Astrocyte of the cerebellum (primary cell): ENCODE measurements around the gene CFLAR.
"Not testable (repeated sequence)": the region's sequence is repeated elsewhere in the genome, so short reads cannot be mapped to it uniquely, and the experiment has no call there.

ENCODE experiments used
- DNase-seq: peaks from one replicate; pipeline ENCODE4 v3.0.0-alpha.2; 2011; ENCODE audit warnings: low read depth
- H3K4me3 ChIP-seq: 2 replicates; pipeline ENCODE4 v1.5.1; 2011; ENCODE audit warnings: mild to moderate bottlenecking, low read depth, low read length, moderate library complexity
- in situ Hi-C: cut with HindIII; loops from 2 replicates; pipeline ENCODE4 v1.10.0; 2017; ENCODE audit warnings: low sequenced_read_pairs
- TF ChIP-seq, protein P1 (sequence below): IDR thresholded peaks from 2 replicates; pipeline ENCODE4 v1.5.1; 2012; ENCODE audit warnings: low read length, low read depth, moderate library complexity, mild to moderate bottlenecking; ENCODE audit errors: missing control alignments

Gene CFLAR

DNA sequence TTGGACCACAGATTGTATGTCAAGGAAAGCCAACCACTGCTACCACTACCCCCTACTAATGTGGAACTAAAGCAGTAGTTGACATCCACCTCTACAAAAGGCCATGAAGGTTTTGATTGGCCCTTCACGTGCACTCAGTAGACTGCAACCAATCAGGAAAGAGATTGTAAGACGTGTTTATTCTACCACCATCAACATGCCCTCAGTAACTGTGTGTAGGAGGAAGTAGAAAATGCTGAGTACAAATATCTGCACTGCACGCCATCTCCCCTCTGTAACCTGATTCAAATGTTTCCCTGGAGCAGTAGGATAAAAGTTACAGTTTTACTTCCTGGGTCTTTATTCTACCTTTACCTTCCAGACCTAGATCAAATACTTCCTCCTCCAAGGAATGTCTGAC is 64.0 kb downstream of the CFLAR start:
- no peak for DNase-seq
- in situ Hi-C loops: loop anchor here (10.0 kb wide), 1 partner anchor 275 kb away; no protein-coding TSS in a partner anchor
- H3K4me3 ChIP-seq: no peak overlapping the region
- TF ChIP-seq, protein P1, sequence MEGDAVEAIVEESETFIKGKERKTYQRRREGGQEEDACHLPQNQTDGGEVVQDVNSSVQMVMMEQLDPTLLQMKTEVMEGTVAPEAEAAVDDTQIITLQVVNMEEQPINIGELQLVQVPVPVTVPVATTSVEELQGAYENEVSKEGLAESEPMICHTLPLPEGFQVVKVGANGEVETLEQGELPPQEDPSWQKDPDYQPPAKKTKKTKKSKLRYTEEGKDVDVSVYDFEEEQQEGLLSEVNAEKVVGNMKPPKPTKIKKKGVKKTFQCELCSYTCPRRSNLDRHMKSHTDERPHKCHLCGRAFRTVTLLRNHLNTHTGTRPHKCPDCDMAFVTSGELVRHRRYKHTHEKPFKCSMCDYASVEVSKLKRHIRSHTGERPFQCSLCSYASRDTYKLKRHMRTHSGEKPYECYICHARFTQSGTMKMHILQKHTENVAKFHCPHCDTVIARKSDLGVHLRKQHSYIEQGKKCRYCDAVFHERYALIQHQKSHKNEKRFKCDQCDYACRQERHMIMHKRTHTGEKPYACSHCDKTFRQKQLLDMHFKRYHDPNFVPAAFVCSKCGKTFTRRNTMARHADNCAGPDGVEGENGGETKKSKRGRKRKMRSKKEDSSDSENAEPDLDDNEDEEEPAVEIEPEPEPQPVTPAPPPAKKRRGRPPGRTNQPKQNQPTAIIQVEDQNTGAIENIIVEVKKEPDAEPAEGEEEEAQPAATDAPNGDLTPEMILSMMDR: no peak

DNA sequence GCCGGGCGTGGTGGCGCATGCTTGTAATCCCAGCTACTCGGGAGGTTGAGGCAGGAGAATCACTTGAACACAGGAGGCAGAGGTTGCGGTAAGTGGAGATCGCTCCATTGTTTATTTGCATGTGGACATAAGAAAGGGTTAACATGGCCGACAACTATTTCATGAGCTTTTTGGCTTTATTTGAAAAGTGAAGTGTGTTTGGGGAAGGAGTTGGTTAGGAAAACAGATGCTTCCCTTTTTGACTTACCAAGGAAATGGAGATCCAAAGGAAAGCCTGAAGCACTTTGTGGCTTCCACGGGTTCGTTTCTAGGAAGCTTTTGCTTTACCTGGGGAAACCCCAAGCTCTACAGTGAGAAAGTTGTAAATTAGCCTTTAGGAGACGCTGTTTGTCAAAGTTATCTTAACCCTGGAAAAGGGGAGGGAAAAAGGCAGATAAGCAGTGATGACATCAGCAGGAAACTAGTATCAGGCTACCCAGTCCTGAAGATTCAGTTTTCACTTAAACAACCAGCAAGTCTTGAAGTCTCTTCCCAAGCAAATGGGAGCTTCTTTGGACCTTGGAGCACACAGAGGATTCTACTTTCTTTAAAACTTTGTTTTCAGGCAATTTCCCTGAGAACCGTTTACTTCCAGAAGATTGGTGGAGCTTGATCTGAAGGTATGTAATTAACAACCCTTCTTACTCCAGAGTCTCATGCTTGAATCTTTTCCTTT is 66.8 kb downstream of the CFLAR start, which contains the start of gene CASP10:
Gene CASP10, plus strand, starts transcription at position 492 of the 715 bp plus-strand sequence. CDS start 2,637 bp downstream, outside the sequence.
- no peak for DNase-seq
- in situ Hi-C loops: loop anchor here (10.0 kb wide), 1 partner anchor 278 kb away; no protein-coding TSS in a partner anchor
- no peak within 1 kb of the TSS for H3K4me3 ChIP-seq
- TF ChIP-seq, protein P1: no peak

DNA sequence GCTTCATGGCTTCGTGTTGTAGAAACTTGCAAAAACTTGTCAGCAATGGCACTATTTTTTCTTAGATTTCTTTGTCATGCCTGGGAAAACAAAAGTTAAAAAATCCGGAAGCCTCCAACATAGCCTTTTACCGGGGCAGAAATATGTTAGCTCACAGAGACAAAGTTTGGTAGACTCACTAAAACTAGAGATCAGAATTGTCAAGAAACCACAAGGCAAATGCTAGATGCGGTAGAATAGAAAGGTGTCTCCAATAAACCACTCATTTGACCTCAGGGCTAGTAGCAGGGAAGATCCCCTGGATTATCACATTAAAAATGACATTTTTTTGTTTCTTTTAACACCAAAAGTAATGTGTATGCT is 67.4 kb downstream of the CFLAR start:
- no peak for DNase-seq
- TF ChIP-seq, protein P1: no peak
- in situ Hi-C loops: loop anchor here (10.0 kb wide), 1 partner anchor 279 kb away; no protein-coding TSS in a partner anchor
- no peak overlapping the region for H3K4me3 ChIP-seq

DNA sequence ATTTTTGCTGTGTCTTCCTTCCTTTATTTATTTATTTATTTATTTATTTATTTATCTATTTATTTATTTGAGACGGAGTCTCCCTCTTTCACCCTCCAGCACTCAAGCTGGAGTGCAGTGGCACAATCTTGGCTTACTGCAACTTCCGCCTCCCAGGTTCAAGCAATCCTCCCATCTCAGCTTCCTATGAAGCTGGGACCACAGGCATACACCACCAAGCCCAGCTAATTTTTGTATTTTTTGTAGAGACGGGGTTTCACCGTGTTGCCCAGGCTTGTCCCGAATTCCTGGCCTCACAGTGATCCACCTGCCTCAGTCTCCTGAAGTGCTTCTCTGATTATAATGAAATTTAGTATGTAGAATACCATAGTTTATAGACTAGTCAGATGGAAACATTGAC is 67.9 kb downstream of the CFLAR start:
- DNase-seq: not testable (repeated sequence)

DNA sequence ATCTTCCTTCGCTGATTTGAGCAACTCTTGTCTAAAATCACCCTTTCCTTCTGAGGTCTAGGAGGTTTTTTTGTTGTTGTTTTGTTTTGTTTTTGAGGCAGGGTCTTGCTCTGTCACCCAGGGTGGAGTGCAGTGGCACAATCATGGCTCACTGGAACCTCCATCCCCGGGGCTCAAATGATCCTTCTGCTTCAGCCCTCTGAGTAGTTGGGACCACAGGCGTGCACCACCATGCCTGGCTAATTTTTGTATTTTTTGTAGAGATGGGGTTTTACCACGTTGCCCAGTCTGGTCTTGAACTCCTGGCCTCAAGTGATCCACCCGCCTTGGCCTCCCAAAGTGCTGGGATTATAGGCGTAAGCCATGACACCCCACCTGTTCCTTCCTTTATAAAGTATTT is 68.3 kb downstream of the CFLAR start:
- in situ Hi-C loops: loop anchor here (10.0 kb wide), 1 partner anchor 279 kb away; no protein-coding TSS in a partner anchor
- not testable (repeated sequence) for DNase-seq, H3K4me3 ChIP-seq

More for the DNA sequence above, 67.9 kb downstream of the CFLAR start:
- not testable (repeated sequence) for H3K4me3 ChIP-seq
- in situ Hi-C loops: loop anchor here (10.0 kb wide), 1 partner anchor 279 kb away; no protein-coding TSS in a partner anchor

DNA sequence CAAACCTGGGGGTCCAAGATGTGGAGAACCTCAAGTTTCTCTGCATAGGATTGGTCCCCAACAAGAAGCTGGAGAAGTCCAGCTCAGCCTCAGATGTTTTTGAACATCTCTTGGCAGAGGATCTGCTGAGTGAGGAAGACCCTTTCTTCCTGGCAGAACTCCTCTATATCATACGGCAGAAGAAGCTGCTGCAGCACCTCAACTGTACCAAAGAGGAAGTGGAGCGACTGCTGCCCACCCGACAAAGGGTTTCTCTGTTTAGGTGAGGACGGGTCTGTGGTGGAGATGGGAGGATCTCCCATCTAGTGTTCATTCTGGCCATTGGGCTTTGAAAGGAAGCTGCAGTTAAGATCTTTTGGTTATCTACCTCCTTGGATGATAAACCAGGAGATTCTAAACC is 69.9 kb downstream of the CFLAR start:
- in situ Hi-C loops: loop anchor here (10.0 kb wide), 1 partner anchor 281 kb away; no protein-coding TSS in a partner anchor
- DNase-seq: no peak
- no peak overlapping the region for H3K4me3 ChIP-seq
- TF ChIP-seq, protein P1: no peak

DNA sequence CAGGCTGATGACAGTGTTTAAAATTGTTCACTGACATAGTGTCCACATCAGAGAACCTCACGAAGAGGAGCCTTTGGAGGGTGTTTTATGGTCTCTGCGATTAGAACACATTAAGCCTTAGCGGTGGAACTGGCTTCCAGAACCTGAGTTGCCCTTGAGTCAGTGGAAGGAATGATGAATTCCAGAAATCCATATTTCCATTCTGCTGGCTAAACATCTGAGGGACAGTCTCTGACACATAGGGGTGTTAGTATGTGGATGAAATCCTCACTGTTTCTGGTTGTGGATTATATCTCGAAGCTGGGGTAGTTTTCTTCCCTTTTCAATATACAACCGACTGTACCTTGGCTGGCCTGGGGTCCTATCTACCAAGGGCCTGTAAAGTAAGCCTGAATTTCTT is 71.0 kb downstream of the CFLAR start:
- DNase-seq: no peak
- in situ Hi-C loops: loop anchor here (10.0 kb wide), 1 partner anchor 282 kb away; no protein-coding TSS in a partner anchor
- TF ChIP-seq, protein P1: no peak
- H3K4me3 ChIP-seq: no peak overlapping the region
